GM12878 (cell line): ENCODE data around the gene N4BP2. TPM values are rescaled to one million over a fixed set of nuclear protein-coding genes. Genes with fewer than 3 reads are reported as not detected.

Source experiments
- CBX3 ChIP-seq: fragments of 200-600 bp; sonication (generic); IDR thresholded peaks from 2 replicates; pipeline ENCODE4 v1.6.1; 2016; ENCODE audit warnings: low read depth, borderline replicate concordance
- CBX5 ChIP-seq: sonication (generic); IDR thresholded peaks from 2 replicates; pipeline ENCODE4 v1.6.1; 2016; ENCODE audit warnings: low read depth, moderate library complexity, mild to moderate bottlenecking, inconsistent platforms
- EGR1 ChIP-seq, 2 experiments: IDR thresholded peaks; 1 replicate in 1 of 2; 2 replicates in 1 of 2; pipeline ENCODE4 v1.6.1; 2011 to 2012; ENCODE audit warnings: low read depth in 2 of 2, low read length in 2 of 2, borderline replicate concordance in 1 of 2, mild to moderate bottlenecking in 1 of 2, moderate library complexity in 1 of 2
- FOXM1 ChIP-seq: IDR thresholded peaks from 2 replicates; pipeline ENCODE4 v1.6.1; 2012; ENCODE audit warnings: low read depth, mild to moderate bottlenecking, inconsistent platforms, low read length, moderate library complexity
- POU2F2 ChIP-seq: IDR thresholded peaks from 3 replicates; pipeline ENCODE4 v1.6.1; 2011; ENCODE audit warnings: low read depth, mild to moderate bottlenecking, low read length, borderline replicate concordance
- PRDM15 ChIP-seq: fragments of 450-650 bp; formaldehyde crosslinking; IDR thresholded peaks from 2 replicates; pipeline ENCODE4 v1.4.0; 2020; ENCODE audit warnings: mild to moderate bottlenecking, moderate library complexity
- SKIL ChIP-seq: fragments of 450-650 bp; IDR thresholded peaks from 2 replicates; pipeline ENCODE4 v1.6.1; 2017; ENCODE audit warnings: mild to moderate bottlenecking, low read depth, inconsistent platforms; ENCODE audit not compliant: poor library complexity, severe bottlenecking
- ZNF384 ChIP-seq: IDR thresholded peaks from 2 replicates; pipeline ENCODE4 v1.6.1; 2012; ENCODE audit warnings: low read depth, mild to moderate bottlenecking, low read length, improper control_type of control experiment, borderline replicate concordance
- polyA plus RNA-seq, 11 experiments: library from polyadenylated mRNA; depleted of rRNA in 4 of 11; unstranded in 6 of 11; stranded (reverse) in 5 of 11; fragments of >200 nt; fragmentation: Nextera tagmentation in 4 of 11; fragmentation: Illumina TruSeq in 1 of 11; extraction: Ambion mirVana in 4 of 11; extraction: Trizol in 1 of 11; gene quantifications; 1 replicate in 1 of 11; 2 replicates in 10 of 11; pipeline versions ENCODE4 v1.2.1 to v1.2.3, GENCODE V29; 2011 to 2016; ENCODE audit warnings: inconsistent platforms in 2 of 11, missing spikeins in 2 of 11, low read depth in 1 of 11
- total RNA-seq, 4 experiments: library from RNA; depleted of rRNA in 3 of 4; stranded (reverse); fragments of >200 nt in 3 of 4; fragmentation: Illumina TruSeq in 1 of 4; extraction: Trizol in 1 of 4; gene quantifications; 2 replicates each; pipeline versions ENCODE4 v1.2.1 to v1.2.3, GENCODE V29; 2013 to 2021

Gene N4BP2
- total and polyA plus RNA-seq, 10 of the 15 experiments (the other 5 are each of a cell fraction or from before 2014, with no cell fraction given) = 2.3 to 18.7 (median 10.0) TPM

- TF ChIP-seq PRDM15 (CRISPR knock-in tag) (0 out of 2 replicates have a peak, but pooled peaks have one; percentile 63), SKIL (no peak), POU2F2 (peak; percentile 26; the same call in 1 of the 3 replicates), ZNF384 (no peak), FOXM1 (no peak), CBX3 (no peak), EGR1 (IDR thresholded peaks at IDR 0.05; ENCODE audit: borderline replicate concordance in 1 of 2, low read depth in 2 of 2, low read length in 2 of 2) (no peak), CBX5 (no peak)
Measured at GRCh38 chr4:40199179-40199670, 142.6 kb downstream of the N4BP2 start (continued).
